GM18526 (cell line): ENCODE data around the gene ADRA2B.

ENCODE experiments used
- POLR2A ChIP-seq: IDR thresholded peaks from 3 replicates; pipeline ENCODE4 v1.6.1; 2011; ENCODE audit not compliant: insufficient read length; ENCODE audit errors: extremely low read depth

ADRA2B gene

GRCh38 chr2:96153291-96153713 is 36.9 kb upstream of the ADRA2B start:
- no peak for TF ChIP-seq POLR2A

DNA sequence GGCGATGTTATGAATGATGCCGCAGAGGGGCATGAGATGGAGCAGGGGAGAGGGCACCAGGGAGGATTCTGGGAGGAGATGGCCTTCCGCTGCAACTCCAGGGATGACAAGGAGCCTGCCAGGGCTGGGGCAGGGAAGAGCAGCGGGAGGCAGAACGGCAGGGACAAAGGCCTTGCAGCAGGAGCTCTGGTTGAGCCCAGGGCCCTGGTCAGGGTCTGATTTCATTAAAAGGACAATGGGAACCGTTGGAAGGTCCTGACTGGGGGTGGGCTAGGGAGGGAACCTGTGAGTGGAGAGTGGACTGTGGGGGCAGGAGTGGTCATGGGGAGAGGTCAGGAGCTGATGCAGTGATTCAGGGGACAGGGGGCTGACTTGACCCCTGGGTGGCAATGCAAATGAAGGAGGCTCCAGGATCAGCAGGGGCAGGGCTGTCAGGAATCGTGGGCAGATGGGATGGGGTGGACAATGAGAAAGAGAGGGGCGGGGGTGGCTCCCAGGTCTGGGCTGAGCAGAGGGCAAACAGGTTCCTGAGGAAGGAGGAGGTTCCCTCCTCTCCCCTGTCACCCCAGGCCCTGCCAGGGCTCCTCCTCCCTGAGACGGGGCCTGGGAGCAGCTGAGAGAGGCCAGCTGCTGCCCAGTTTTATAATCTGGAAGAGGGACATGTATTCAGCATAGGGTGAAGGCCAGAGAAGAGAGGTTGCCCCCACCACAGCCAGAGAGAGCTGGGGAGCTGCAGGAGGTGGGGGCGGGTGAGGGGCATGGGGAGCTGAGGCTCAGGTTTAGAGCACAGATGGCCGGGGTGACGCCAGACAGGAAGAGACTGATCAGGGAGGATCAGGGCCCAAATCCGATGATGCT is 36.2 kb upstream of the ADRA2B start:
- no peak for TF ChIP-seq POLR2A

DNA sequence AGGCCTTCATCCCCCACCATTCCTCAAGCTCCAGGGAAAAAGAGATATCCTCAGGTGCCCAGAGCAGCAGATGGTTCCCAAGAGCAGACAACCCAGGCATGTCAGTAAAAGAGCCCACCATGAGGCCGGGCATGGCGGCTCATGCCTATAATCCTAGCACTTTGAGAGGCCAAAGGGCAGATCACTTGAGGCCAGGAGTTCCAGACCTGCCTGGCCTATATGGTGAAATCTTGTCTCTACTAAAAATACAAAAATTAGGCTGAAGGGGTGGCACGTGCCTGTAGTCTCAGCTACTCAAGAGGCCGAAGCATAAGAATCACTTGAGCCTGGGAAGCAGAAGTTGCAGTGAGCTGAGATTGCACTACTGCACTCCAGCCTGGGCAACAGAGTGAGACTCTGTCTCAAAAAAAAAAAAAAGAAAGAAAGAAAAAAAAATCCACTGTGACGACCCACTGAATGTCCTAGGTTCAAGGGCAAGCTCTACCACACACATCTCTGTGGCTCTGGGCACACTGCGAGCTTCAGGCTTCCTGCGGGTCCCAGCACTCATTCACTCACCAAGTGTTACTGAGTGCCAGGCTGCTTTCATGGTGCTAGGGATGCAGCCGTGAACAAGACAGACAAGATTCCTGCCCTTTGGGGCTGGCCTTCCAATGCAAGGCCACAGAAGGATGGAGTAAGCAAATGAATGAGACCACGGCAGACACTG is 35.4 kb upstream of the ADRA2B start:
- TF ChIP-seq POLR2A, result no peak

- no peak for TF ChIP-seq POLR2A
These were observed 34.6 kb upstream of the ADRA2B start for GRCh38 chr2:96150791-96151594.

DNA sequence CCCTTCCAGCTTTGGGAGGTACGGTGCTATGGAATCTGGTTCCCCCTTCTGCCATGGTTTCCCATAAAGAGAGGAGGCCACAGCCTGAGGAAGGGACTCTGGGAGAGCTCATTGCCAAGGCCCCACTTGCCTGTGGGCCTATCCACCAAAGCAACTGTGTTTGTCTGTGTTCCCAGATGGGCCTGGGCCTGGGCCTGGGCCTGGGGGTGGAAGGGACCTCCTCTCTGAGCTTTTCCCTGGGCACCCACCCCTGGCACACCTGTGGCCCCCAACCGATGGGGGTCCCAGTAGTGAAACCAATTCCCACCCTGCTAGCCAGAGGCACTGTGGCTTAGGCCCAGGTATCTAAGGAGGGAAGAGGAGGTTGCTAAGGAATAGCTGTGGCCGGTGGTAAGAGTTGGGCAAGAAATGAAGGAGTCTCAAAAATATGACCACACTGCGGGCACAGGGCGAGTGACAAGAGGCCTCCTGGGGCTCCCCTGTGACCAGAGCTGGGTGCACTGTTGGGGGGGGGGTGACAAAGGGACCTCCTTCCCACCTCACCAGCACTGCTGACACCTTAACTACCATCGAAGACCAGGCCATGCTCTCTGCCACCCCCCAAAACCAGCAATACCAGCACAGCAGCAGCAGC is 33.8 kb upstream of the ADRA2B start:
- no peak for TF ChIP-seq POLR2A

GRCh38 chr2:96148410-96149217 is 32.2 kb upstream of the ADRA2B start:
- TF ChIP-seq POLR2A, result peak; percentile 58

DNA sequence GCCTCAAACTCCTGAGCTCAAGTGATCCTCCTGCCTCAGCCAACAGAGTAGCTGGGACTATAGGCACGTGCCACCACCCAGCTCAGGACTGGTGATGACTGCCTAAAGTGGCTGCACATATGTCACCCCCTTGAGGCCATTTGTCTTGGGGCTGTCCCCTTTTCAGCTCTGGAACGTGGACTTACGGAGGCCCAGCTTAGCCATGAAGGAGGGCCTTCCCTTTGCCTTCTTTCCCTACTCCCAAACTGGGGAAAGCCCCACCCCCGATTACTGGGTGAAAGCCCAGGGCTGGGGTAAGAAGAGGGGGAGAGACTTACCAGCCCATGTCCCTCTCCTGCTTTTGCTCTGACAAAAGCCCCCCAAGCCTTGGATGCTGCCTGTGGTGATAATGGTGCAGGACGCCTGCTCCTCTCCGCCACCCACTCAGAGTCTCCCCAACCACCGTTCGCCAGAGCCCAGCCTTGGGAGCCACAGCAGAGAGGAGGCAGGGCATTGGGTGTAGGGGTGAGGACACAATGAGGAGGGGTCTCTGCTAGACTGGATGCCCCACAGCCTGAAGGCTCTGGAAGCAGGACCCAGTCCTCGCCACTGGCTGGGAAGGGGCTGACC is 31.3 kb upstream of the ADRA2B start:
- no peak for TF ChIP-seq POLR2A

- no peak for TF ChIP-seq POLR2A
These were observed 30.7 kb upstream of the ADRA2B start for GRCh38 chr2:96146881-96147592.

DNA sequence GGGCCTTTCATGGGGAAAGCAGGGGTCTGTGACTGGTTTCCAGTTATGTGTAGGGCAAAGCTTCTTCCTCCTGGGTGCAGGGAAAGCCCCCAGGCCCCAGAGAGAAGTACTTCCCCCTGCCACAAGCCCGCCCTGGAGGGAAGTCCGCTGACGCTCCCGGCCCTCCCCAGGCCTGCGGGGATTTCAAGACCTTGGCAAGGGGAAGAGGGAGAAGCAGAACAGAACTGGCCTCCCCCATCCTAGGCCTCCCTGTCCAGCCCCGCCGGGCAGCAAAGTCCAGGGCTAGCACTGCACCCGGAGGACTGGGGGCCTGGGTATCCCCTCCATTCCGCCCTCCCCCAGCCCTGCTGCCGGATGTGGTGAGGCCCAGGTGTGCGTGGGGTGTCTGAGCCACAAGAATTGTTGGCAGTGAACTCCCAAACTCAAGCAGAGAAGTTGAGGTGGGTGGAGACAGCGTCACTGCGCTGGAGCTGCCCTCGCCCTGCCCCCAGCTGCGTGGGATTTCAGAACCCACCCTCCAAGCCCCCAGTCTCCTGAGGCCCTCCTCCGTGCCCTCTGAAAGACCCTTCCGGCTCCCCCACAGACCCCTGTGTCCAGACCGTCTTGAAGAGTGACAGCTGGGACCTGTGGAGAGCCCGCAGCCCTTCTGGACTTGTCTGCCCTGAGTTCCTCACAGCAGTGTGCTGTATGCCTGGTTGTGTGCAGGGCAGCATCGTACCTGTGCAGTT is 29.9 kb upstream of the ADRA2B start:
- peak; percentile 49 for TF ChIP-seq POLR2A

- no peak for TF ChIP-seq POLR2A
These were observed 29.4 kb upstream of the ADRA2B start for GRCh38 chr2:96145848-96146152.

DNA sequence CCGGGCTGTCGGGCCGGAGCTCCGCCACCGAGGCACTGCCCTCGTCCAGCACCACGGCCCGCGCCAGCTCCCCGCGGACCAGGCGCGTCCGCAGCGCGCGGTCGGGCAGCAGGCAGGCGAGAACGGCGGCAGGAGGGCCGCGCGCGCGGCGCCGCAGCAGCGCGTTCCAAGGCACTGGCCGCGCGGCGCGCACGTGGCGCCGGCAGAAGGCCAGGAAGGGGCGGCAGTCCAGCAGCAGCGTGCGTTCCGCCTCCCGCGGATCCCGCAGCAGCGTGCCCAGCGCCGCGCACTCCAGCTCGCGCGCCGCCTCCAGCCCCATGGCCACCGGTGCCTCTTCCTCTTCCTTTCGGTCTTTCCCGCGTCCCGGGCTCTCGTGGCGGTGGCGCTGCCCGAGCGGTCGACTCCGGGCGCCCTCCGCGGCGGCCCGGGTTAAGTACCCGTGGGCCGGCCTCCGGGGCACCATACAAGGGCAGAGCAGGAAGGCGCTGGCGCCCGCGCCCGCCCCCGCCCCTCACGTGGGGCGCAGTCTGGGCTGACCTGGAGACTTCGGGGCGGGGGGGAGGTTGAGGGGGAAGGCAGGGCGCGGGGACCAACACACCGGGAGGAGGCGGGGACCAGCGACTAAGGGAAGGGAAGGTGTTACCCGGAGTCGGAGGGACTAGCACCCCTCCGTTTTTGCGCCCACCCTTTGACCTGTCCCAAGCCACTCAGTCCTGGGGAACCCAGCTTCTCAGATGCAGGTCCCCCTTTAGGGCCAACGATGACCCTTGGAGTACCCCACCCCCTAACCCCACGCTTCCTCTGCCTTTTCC is 28.9 kb upstream of the ADRA2B start, which contains the start of gene DUSP2:
TSS of gene DUSP2 (minus strand) at position 405 of the 812 bp plus-strand sequence. CDS start at position 319, 86 bp downstream.
- peak; percentile 100 for TF ChIP-seq POLR2A
